IPS-NIHi7 (cell line): Measurements from ENCODE around the gene ABCC3.
A peak's percentile ranks its signal among the peaks of the same experiment; 100 is the strongest.

Experiments used
- DNase-seq: peaks from one replicate; pipeline ENCODE4 v3.0.0; 2012; ENCODE audit warnings: mixed read lengths; ENCODE audit errors: extremely low spot score

Gene ABCC3

DNA sequence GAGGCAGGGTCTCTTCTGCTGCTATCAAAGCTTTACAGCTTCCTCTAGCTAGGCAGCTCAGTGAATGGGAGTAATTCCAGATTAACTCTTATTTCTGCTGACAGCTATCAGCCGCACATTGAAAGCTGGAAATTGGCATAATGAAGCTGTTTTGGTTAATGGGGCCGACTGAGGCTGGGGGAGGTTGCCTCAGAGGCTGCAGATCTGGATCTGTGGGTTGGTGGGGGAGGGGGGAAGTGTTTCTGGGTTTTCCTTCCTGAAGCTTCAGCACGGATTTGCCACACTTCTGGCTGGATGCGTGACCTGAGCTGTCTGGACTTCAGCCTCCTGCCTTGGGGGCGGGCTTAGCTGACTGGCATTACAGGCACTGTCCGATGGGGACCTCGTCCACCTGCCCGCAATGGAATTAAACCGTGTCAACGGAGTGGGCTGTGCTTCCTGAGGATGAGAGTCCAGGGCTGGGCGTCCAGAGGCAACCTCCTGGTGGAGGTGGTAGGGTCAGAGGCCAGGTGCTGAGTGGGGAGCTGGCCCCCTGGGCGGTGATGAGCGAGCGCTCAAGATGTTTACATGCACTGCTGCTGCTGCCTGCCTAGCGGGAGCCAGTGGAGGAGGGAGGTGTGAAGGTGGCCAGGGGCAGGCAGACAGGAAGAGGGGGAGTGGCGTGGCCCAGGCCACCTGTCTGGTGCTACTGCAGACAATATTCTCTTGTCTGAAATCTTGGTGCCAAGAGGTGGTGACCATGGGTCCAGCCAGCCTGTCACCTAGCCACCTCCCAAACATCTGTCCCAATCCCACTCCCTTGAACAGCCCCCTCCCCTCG lies 6.7 kb upstream of the ABCC3 start:
- peak; percentile 60 for DNase-seq

DNA sequence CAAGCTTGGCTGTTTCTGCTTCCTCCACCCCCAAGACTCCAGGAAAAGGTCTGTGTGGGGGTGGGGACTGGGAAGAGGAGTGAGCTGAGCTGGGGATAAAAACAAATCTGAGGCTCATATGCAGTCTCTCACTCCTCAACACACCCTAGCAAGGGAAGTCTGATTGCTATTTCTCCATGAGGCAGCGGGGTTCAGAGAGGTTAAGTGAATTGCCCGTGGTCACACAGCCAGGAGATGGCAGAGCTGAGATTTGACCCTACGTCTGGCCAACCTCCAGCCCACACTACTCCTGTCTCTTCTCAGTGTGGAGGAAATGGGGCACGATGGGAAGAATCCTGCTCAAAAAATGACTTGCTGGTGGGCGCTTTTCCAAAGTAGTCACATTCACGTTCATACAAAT lies 4.8 kb upstream of the ABCC3 start:
- DNase-seq, result no peak

DNA sequence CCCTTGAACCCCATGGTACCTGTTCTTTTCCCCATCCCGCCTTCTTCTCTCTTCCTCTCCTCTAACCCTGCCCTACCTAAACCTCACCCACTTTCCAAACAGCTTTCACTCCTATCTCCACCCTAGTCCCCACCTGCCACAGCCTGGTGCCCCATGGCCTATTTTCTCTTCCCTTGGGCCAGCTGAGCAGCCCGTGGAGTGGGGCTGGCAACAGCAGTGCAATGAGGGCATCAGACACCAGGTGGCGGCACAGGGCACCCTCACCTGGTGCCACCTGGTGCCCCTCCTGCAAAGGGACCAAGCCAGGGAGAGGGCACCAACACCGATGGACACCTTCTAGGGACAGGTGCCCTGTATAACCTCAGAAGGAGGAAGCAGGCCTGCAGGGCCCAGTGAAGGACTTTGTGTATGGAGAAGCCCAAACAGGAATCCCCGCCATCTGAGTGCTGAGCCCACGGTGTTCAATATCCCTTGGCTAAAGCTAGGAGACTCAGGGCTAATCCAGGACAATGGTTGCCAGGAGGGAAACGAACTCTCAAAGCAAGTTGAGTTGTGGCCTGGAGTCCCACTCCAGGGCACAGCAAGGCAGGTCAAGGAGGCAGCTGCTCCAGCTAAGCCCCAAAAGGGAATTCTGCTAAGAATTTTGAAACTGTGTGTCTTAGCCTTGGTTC lies 4.0 kb upstream of the ABCC3 start:
- peak; percentile 84 for DNase-seq

GRCh38 chr17:50631195-50631907 lies 3.3 kb upstream of the ABCC3 start:
- no peak for DNase-seq

DNA sequence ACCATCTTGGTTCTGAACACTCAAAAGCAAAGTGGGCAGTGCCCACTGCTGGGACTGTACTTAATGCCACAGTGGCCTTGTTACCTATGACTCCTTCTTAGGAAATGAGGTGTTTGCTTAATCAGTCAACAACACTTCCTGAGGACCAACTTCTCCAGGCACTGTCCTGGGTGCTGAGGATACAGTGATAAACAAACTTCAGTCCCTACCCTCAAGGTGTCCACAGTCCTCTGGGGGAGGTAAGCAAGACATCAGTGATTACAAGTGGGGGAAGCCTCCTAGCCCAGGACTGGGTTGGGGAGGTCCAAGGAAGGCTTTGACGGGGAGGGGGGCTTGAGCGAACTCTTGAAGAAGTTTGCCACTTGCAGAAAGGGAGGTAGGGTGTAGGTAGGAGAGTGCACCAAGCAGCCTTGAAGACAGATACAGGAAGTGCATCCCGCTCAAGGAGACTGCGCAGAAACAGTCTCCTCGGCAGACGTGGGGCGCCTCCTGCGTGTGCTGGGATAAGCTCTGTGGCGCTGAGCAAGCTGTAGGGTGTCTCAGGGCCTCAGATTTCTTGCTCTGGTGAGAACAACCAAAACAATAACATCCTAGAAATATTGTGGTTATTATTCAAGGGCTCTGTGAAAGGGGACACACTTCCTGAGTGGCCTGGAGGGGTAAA lies 2.6 kb upstream of the ABCC3 start:
- no peak for DNase-seq

- no peak for DNase-seq
Observed at GRCh38 chr17:50632637-50633036, 2.0 kb upstream of the ABCC3 start.

- DNase-seq, result no peak
Observed at GRCh38 chr17:50633683-50634082, 998 bp upstream of the ABCC3 start.

- no peak for DNase-seq
Observed at GRCh38 chr17:50634915-50635731, 442 bp downstream of the ABCC3 start.

- no peak for DNase-seq
Observed at GRCh38 chr17:50635732-50635981, 976 bp downstream of the ABCC3 start.

- no peak for DNase-seq
Observed at GRCh38 chr17:50635982-50636803, 1.5 kb downstream of the ABCC3 start.

- DNase-seq, result no peak
Observed at GRCh38 chr17:50636804-50637195, 2.1 kb downstream of the ABCC3 start.

GRCh38 chr17:50637829-50638605 lies 3.3 kb downstream of the ABCC3 start:
- DNase-seq, result no peak

DNA sequence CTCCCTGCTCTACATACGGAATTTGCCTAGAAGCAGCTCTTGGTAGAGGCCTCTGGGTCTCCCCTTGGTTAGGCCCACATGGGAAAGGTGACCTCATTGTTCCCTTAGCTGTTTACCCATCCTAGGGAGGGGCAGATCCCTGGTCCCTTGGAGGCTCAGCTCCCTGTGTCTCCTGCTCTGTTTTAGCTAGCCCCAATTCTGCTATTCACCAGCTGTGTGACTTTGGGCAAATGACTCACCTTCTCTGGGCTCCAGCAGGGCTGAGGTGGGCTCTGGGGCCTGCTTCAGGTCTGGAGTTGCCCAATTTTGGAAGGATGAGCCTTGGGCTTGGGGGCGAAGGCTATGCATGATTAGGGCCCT lies 3.9 kb downstream of the ABCC3 start:
- no peak for DNase-seq

- no peak for DNase-seq
Observed at GRCh38 chr17:50638966-50639713, 4.5 kb downstream of the ABCC3 start.

DNA sequence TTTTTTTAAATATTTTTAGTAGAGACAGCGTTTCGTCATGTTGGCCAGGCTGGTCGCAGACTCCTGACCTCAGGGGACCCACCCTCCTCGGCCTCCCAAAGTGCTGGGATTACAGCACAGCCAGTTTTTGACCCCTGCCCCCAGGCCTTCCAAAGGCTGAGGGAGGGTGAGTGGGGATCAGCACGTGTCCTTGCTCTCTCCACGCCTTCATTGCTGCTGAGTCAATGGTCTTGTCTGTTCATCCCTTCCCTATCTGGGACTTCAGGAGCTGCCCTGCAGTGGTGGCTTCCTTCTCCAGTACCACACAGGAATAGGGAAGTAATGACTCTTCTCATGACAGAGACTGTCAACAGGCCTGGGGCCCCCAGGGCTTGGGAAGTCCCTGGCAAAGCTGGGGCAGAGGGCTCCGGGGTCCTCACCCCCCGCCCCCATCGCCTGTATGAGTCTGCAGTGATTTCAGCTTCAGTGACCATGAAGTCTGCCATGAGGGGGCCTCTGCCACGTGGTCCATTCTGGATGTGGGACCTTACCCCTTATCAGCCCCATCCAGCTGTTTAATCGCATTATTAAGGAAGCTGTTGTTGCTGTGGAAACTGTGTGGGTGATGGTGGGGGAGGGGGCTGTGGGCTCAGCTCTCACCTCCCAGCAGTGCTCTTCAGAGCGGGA lies 6.1 kb downstream of the ABCC3 start:
- no peak for DNase-seq

GRCh38 chr17:50641357-50641756 lies 6.7 kb downstream of the ABCC3 start:
- DNase-seq, result no peak

DNA sequence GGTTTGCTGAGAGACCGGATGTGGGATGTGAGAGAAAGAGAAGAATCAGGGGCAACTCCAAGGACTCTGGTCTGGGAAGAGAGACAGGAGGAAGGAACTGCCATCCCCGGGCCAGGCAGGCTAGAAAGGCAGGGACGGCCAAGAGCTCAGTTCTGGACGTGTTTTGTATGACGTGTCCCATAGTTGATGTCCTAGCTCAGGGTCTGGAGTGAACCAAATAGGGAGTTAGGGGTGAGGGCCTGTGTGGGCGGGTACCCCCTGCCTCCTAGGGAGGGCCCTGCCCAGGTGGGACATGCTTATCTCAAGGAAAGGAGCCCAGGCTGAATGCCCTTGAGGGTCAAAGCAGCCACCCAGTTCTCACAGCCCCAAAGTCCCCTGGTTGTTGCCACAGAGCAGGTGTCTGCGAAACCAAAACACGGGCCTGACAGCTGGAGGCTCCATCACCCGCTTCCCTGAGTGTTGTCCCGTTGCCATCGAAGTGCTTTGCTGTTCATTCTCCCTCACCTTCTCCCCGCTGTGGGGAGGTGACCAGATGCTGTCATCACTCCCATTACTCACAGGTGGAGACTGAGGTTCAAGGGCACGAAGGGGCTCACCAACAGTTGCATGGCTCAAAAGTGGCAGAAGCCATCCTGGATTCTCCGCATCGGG lies 7.5 kb downstream of the ABCC3 start:
- DNase-seq, result no peak
